Measurements from ENCODE around the gene HMCN2.

GRCh38 chr9:130259044-130259443, 6.5 kb upstream of the HMCN2 start:
- TF ChIP-seq POLR2A (IDR thresholded peaks at IDR 0.05; ENCODE audit: low read depth) = no peak
- TF ChIP-seq CTCF (IDR thresholded peaks at IDR 0.05) = no peak
- TF ChIP-seq POLR2AphosphoS5 (IDR thresholded peaks at IDR 0.05) = no peak
- no peak for TF ChIP-seq EP300 (IDR thresholded peaks at IDR 0.05)

Data from esophagus muscularis mucosa (tissue), 4 donors.